ENCODE data around the gene NXNL1. TPM values are rescaled to one million over a fixed set of nuclear protein-coding genes. Genes with fewer than 3 reads are reported as not detected.

Gene NXNL1
- total RNA-seq, 1 donor from 2014 or later: not detected

GRCh38 chr19:17455308-17456123 lies 5.2 kb downstream of the NXNL1 start:
- H3K36me3 ChIP-seq (ENCODE audit: control insufficient read depth, insufficient read depth, low read length): no peaks in the 10 kb centered on the region
- H3K4me3 ChIP-seq (ENCODE audit: low read depth, low read length): no peak overlapping the region
- no peak for DNase-seq (ENCODE audit: low read depth)
- TF ChIP-seq CTCF (IDR thresholded peaks at IDR 0.05; ENCODE audit: insufficient read depth, low read length, poor library complexity, severe bottlenecking): no peak
- peaks cover 35% of the 10 kb centered on the region for H3K27me3 ChIP-seq (ENCODE audit: control insufficient read depth, insufficient read depth, low read length)

GRCh38 chr19:17454576-17455071 lies 6.1 kb downstream of the NXNL1 start:
- TF ChIP-seq CTCF (IDR thresholded peaks at IDR 0.05; ENCODE audit: insufficient read depth, low read length, poor library complexity, severe bottlenecking): no peak
- DNase-seq (ENCODE audit: low read depth): no peak
- Histone ChIP-seq H3K36me3 (ENCODE audit: control insufficient read depth, insufficient read depth, low read length) (no peaks in the 10 kb centered on the region), H3K27me3 (ENCODE audit: control insufficient read depth, insufficient read depth, low read length) (peaks cover 36% of the 10 kb centered on the region), H3K4me3 (ENCODE audit: low read depth, low read length) (no peak overlapping the region)

GRCh38 chr19:17451820-17452219 lies 8.9 kb downstream of the NXNL1 start:
- TF ChIP-seq CTCF (IDR thresholded peaks at IDR 0.05; ENCODE audit: insufficient read depth, low read length, poor library complexity, severe bottlenecking): no peak
- Histone ChIP-seq H3K27me3 (ENCODE audit: control insufficient read depth, insufficient read depth, low read length) (peaks cover 47% of the 10 kb centered on the region), H3K36me3 (ENCODE audit: control insufficient read depth, insufficient read depth, low read length) (no peaks in the 10 kb centered on the region), H3K4me3 (ENCODE audit: low read depth, low read length) (no peak overlapping the region)
- DNase-seq (ENCODE audit: low read depth): no peak

- TF ChIP-seq CTCF (IDR thresholded peaks at IDR 0.05; ENCODE audit: insufficient read depth, low read length, poor library complexity, severe bottlenecking): no peak
- DNase-seq (ENCODE audit: low read depth): peak; percentile 54
- H3K4me3 ChIP-seq (ENCODE audit: low read depth, low read length): no peak overlapping the region
- H3K36me3 ChIP-seq (ENCODE audit: control insufficient read depth, insufficient read depth, low read length): no peaks in the 10 kb centered on the region
- H3K27me3 ChIP-seq (ENCODE audit: control insufficient read depth, insufficient read depth, low read length): peaks cover 38% of the 10 kb centered on the region
Observed at GRCh38 chr19:17450264-17451075, 10.3 kb downstream of the NXNL1 start.

GRCh38 chr19:17448131-17448967 lies 12.4 kb downstream of the NXNL1 start, which contains the start of gene TMEM221:
TMEM221 (minus strand) TSS chr19:17448668; CDS start chr19:17448462, 206 bp downstream.
- TF ChIP-seq CTCF (IDR thresholded peaks at IDR 0.05; ENCODE audit: insufficient read depth, low read length, poor library complexity, severe bottlenecking): peak; percentile 38
- DNase-seq (ENCODE audit: low read depth): no peak
- peaks cover 22% of the 10 kb centered on the region for H3K27me3 ChIP-seq (ENCODE audit: control insufficient read depth, insufficient read depth, low read length)
- H3K36me3 ChIP-seq (ENCODE audit: control insufficient read depth, insufficient read depth, low read length): no peaks in the 10 kb centered on the region
- peak within 1 kb of the TSS; percentile 27 for H3K4me3 ChIP-seq (ENCODE audit: low read depth, low read length)

Data from kidney epithelial cell (primary cell).